ENCODE data around the gene ALK.

- TF ChIP-seq, protein P1, sequence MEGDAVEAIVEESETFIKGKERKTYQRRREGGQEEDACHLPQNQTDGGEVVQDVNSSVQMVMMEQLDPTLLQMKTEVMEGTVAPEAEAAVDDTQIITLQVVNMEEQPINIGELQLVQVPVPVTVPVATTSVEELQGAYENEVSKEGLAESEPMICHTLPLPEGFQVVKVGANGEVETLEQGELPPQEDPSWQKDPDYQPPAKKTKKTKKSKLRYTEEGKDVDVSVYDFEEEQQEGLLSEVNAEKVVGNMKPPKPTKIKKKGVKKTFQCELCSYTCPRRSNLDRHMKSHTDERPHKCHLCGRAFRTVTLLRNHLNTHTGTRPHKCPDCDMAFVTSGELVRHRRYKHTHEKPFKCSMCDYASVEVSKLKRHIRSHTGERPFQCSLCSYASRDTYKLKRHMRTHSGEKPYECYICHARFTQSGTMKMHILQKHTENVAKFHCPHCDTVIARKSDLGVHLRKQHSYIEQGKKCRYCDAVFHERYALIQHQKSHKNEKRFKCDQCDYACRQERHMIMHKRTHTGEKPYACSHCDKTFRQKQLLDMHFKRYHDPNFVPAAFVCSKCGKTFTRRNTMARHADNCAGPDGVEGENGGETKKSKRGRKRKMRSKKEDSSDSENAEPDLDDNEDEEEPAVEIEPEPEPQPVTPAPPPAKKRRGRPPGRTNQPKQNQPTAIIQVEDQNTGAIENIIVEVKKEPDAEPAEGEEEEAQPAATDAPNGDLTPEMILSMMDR (IDR thresholded peaks at IDR 0.05) = no peak
- TF ChIP-seq POLR2A (IDR thresholded peaks at IDR 0.05) = no peak
Observed at GRCh38 chr2:29322011-29322410, 599.4 kb downstream of the ALK start.
